HepG2 (cell line): ENCODE data around the gene TRIM7. TPM values are rescaled to one million over a fixed set of nuclear protein-coding genes. Genes with fewer than 3 reads are reported as not detected.

Source experiments
- CEBPB ChIP-seq: IDR thresholded peaks from 2 replicates; pipeline ENCODE4 v1.6.1; 2011; ENCODE audit warnings: low read depth, low read length, improper control_type of control experiment, borderline replicate concordance
- DDIT3 ChIP-seq: sonication (generic); formaldehyde crosslinking; IDR thresholded peaks from 2 replicates; pipeline ENCODE4 v1.4.0; 2020; ENCODE audit warnings: mild to moderate bottlenecking, missing genetic modification reagents
- EHMT2 ChIP-seq: fragments of 200-600 bp; sonication (generic); IDR thresholded peaks from 2 replicates; pipeline ENCODE4 v1.7.0; 2017; ENCODE audit warnings: antibody characterized with exemption, low read depth, low read length, borderline replicate concordance
- ELF3 ChIP-seq: IDR thresholded peaks from 2 replicates; pipeline ENCODE4 v1.6.1; 2016; ENCODE audit warnings: missing genetic modification reagents, missing compliant biosample characterization
- GABPB1 ChIP-seq: IDR thresholded peaks from 2 replicates; pipeline ENCODE4 v1.6.1; 2016; ENCODE audit warnings: mild to moderate bottlenecking, missing genetic modification reagents, moderate library complexity, missing compliant biosample characterization
- HMG20B ChIP-seq: conservative IDR thresholded peaks from 2 replicates; pipeline ENCODE4 v1.6.1; 2016; ENCODE audit warnings: missing genetic modification reagents, missing compliant biosample characterization
- HNRNPH1 ChIP-seq: fragments of 200-400 bp; formaldehyde crosslinking; optimal IDR thresholded peaks from 2 replicates; pipeline ENCODE3; 2017; ENCODE audit warnings: mild to moderate bottlenecking, low read depth, low read length
- HNRNPL ChIP-seq: fragments of 200-400 bp; formaldehyde crosslinking; IDR thresholded peaks from 2 replicates; pipeline ENCODE4 v1.6.1; 2017; ENCODE audit warnings: mild to moderate bottlenecking, low read depth, low read length
- KDM1A ChIP-seq: IDR thresholded peaks from 2 replicates; pipeline ENCODE4 v1.6.1; 2016; ENCODE audit warnings: missing compliant biosample characterization
- MAFG ChIP-seq: sonication (generic); formaldehyde crosslinking; IDR thresholded peaks from 2 replicates; pipeline ENCODE4 v1.5.1; 2020; ENCODE audit warnings: mild to moderate bottlenecking, missing genetic modification reagents
- MXI1 ChIP-seq: IDR thresholded peaks from 3 replicates; pipeline ENCODE4 v1.6.1; 2012; ENCODE audit warnings: low read depth, low read length, inconsistent platforms, borderline replicate concordance
- NFYC ChIP-seq: IDR thresholded peaks from 2 replicates; pipeline ENCODE4 v1.6.1; 2016; ENCODE audit warnings: missing genetic modification reagents, missing compliant biosample characterization
- PBX2 ChIP-seq: IDR thresholded peaks from 2 replicates; pipeline ENCODE4 v1.6.1; 2016; ENCODE audit warnings: control low read depth
- PHF21A ChIP-seq: sonication (generic); formaldehyde crosslinking; IDR thresholded peaks from 2 replicates; pipeline ENCODE4 v1.5.0; 2020; ENCODE audit warnings: mild to moderate bottlenecking, missing genetic modification reagents
- RBFOX2 ChIP-seq: fragments of 200-400 bp; formaldehyde crosslinking; IDR thresholded peaks from 2 replicates; pipeline ENCODE4 v1.6.1; 2017; ENCODE audit warnings: low read depth, mild to moderate bottlenecking, low read length
- RBM22 ChIP-seq: fragments of 200-400 bp; formaldehyde crosslinking; optimal IDR thresholded peaks from 2 replicates; pipeline ENCODE3; 2017; ENCODE audit warnings: mild to moderate bottlenecking, low read length, moderate library complexity
- SMAD3 ChIP-seq: sonication (generic); formaldehyde crosslinking; IDR thresholded peaks from 2 replicates; pipeline ENCODE4 v1.4.0; 2020; ENCODE audit warnings: missing genetic modification reagents
- TEAD2 ChIP-seq: sonication (generic); formaldehyde crosslinking; IDR thresholded peaks from 2 replicates; pipeline ENCODE4 v1.9.0; 2021; ENCODE audit warnings: missing genetic modification reagents
- TFDP1 ChIP-seq: IDR thresholded peaks from 2 replicates; pipeline ENCODE4 v1.6.1; 2016; ENCODE audit warnings: missing compliant biosample characterization, missing genetic modification reagents, borderline replicate concordance
- TFE3 ChIP-seq: IDR thresholded peaks from 2 replicates; pipeline ENCODE4 v1.6.1; 2016
- XBP1 ChIP-seq: sonication (generic); formaldehyde crosslinking; IDR thresholded peaks from 2 replicates; pipeline ENCODE4 v1.5.0; 2020; ENCODE audit warnings: missing genetic modification reagents
- YY1 ChIP-seq: IDR thresholded peaks from 2 replicates; pipeline ENCODE4 v1.6.1; 2011; ENCODE audit warnings: low read length, low read depth, moderate library complexity, mild to moderate bottlenecking; ENCODE audit not compliant: insufficient read depth, insufficient replicate concordance
- ZFP90 ChIP-seq: sonication (generic); formaldehyde crosslinking; IDR thresholded peaks from 2 replicates; pipeline ENCODE4 v1.8.0; 2022; ENCODE audit warnings: missing genetic modification reagents, mild to moderate bottlenecking, inconsistent platforms, borderline replicate concordance
- ZKSCAN5 ChIP-seq: sonication (generic); formaldehyde crosslinking; IDR thresholded peaks from 2 replicates; pipeline ENCODE4 v1.5.1; 2020; ENCODE audit warnings: mild to moderate bottlenecking, missing genetic modification reagents
- ZNF282 ChIP-seq: fragments of 450-650 bp; IDR thresholded peaks from 2 replicates; pipeline ENCODE4 v1.6.1; 2018; ENCODE audit not compliant: partially characterized antibody
- ZNF317 ChIP-seq: sonication (generic); formaldehyde crosslinking; IDR thresholded peaks from 2 replicates; pipeline ENCODE4 v1.5.0; 2020; ENCODE audit warnings: mild to moderate bottlenecking, missing genetic modification reagents
- ZNF333 ChIP-seq: sonication (generic); formaldehyde crosslinking; IDR thresholded peaks from 2 replicates; pipeline ENCODE4 v1.4.0; 2020; ENCODE audit warnings: mild to moderate bottlenecking, missing genetic modification reagents, borderline replicate concordance
- ZNF83 ChIP-seq: sonication (generic); formaldehyde crosslinking; IDR thresholded peaks from 2 replicates; pipeline ENCODE4 v1.4.0; 2020; ENCODE audit warnings: missing genetic modification reagents, mild to moderate bottlenecking, borderline replicate concordance
- ZNF879 ChIP-seq: sonication (generic); formaldehyde crosslinking; IDR thresholded peaks from 2 replicates; pipeline ENCODE4 v1.8.1; 2023; ENCODE audit warnings: missing genetic modification reagents
- polyA plus RNA-seq, 8 experiments: library from polyadenylated mRNA; depleted of rRNA in 3 of 8; stranded (reverse) in 7 of 8; unstranded in 1 of 8; fragments of >200 nt; fragmentation: Illumina TruSeq in 4 of 8; extraction: Trizol in 4 of 8; gene quantifications; 2 replicates each; pipeline versions ENCODE4 v1.2.1 to v1.2.3, GENCODE V29; 2011 to 2016; ENCODE audit warnings: low read depth in 4 of 8, missing spikeins in 1 of 8, mixed read lengths in 1 of 8; ENCODE audit not compliant: insufficient read depth in 1 of 8
- total RNA-seq, 5 experiments: library from RNA; depleted of rRNA; stranded (reverse); fragments of >200 nt; fragmentation: Illumina TruSeq; extraction: Trizol; gene quantifications; 2 replicates each; pipeline ENCODE4 v1.2.3, GENCODE V29; 2016; ENCODE audit warnings: low read depth in 1 of 5

TRIM7 gene
- total and polyA plus RNA-seq, 2 of the 13 experiments (the other 11 are each of a cell fraction or from before 2014, with no cell fraction given) = 0.13 TPM; not detected in 1

DNA sequence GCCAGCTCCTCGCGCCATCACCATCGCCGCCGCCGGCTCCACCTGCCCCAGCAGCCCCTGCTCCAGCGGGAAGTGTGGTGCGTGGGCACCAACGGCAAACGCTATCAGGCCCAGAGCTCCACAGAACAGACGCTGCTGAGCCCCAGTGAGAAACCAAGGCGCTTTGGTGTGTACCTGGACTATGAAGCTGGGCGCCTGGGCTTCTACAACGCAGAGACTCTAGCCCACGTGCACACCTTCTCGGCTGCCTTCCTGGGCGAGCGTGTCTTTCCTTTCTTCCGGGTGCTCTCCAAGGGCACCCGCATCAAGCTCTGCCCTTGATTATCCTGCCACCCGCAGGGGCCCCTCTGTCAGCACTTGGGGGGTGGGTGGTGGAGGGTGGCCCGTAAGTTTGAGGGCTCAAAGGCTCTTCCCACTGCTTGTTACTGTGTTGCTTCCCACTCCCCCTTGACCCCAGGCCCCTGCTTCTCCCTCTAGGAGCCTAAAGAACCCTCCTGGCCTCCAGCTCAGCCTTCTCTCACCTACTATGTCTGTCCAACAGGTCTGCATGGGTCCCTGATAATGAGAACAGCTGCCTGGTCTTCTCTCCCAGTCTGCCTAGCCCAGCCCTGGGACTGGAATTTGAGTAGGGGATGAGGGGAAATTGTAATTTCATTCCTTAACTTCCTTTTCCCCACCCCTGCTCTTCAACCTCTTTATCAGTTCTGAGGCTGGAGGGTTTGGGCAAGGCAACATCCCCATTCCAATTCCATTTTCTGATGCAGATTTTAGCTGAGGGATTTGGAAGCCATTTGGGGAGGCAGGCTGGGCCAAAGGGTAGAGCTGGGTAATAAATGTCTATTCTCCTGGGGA, 29.7 kb upstream of the TRIM7 start (continued):
- TF ChIP-seq SMAD3 (CRISPR knock-in tag) = no peak
- no peak for TF ChIP-seq ZNF879 (CRISPR knock-in tag)
- no peak for TF ChIP-seq NFYC (CRISPR knock-in tag)
- no peak for TF ChIP-seq PBX2 (CRISPR knock-in tag)
- no peak for TF ChIP-seq EHMT2
- no peak for TF ChIP-seq YY1
- no peak for TF ChIP-seq XBP1 (CRISPR knock-in tag)
- TF ChIP-seq ZKSCAN5 = no peak
- TF ChIP-seq MAFG (CRISPR knock-in tag) = no peak
- no peak for TF ChIP-seq TFE3 (CRISPR knock-in tag)
- no peak; the same call in 1 of the 2 replicates for TF ChIP-seq GABPB1 (CRISPR knock-in tag)
- TF ChIP-seq ELF3 = no peak
- peak; percentile 79 for TF ChIP-seq HNRNPH1
- TF ChIP-seq TFDP1 (CRISPR knock-in tag) = no peak
- TF ChIP-seq ZFP90 (CRISPR knock-in tag) = no peak
- peak; percentile 98 for TF ChIP-seq RBM22
- TF ChIP-seq ZNF317 (CRISPR knock-in tag) = no peak
- no peak for TF ChIP-seq ZNF83 (CRISPR knock-in tag)
- no peak for TF ChIP-seq TEAD2 (CRISPR knock-in tag)
- TF ChIP-seq ZNF333 (CRISPR knock-in tag) = no peak
- TF ChIP-seq HNRNPL = 0 out of 2 replicates have a peak, but pooled peaks have one; percentile 43
- TF ChIP-seq MXI1 = no peak
- no peak for TF ChIP-seq ZNF282
- no peak for TF ChIP-seq HMG20B (CRISPR knock-in tag)
- no peak for TF ChIP-seq CEBPB
- TF ChIP-seq KDM1A (CRISPR knock-in tag) = no peak
- TF ChIP-seq RBFOX2 = peak; percentile 82
- TF ChIP-seq PHF21A (CRISPR knock-in tag) = no peak
- TF ChIP-seq DDIT3 (CRISPR knock-in tag) = no peak
